H1 (cell line): Measurements from ENCODE around the gene LAT. TPM values are rescaled to one million over a fixed set of nuclear protein-coding genes. Genes with fewer than 3 reads are reported as not detected.
"Not testable (repeated sequence)": the region's sequence is repeated elsewhere in the genome, so short reads cannot be mapped to it uniquely, and the experiment has no call there.

Source experiments
- CTCF ChIA-PET: fragments of 300-600 bp; sonication (Branson Sonifier 250); formaldehyde crosslinking; loops from one replicate; lab custom pipeline; 2021; ENCODE audit not compliant: partially characterized antibody; lab: Charles Lee
- POLR2A ChIA-PET: fragments of 300-600 bp; sonication (Branson Sonifier 250); formaldehyde crosslinking; loops from one replicate; lab custom pipeline; 2021; ENCODE audit warnings: inconsistent platforms; ENCODE audit not compliant: partially characterized antibody; lab: Charles Lee
- DNase-seq, 2 experiments: peaks; one replicate each; pipeline versions ENCODE4 v3.0.0 to v3.0.0-alpha.2; 2010 to 2022; ENCODE audit warnings: low spot score in 2 of 2, low read depth in 1 of 2, mixed read lengths in 1 of 2
- FAIRE-seq: peaks from 2 replicates; lab custom pipeline; 2011; peaks lifted over from hg19 to GRCh38; lab: Jason Lieb, UNC
- H2AFZ ChIP-seq: 2 replicates; pipeline ENCODE4 v1.8.1; 2012; ENCODE audit warnings: low read length, inconsistent platforms
- H2AK5ac ChIP-seq: 2 replicates; pipeline ENCODE4 v1.6.1; 2013; ENCODE audit warnings: low read depth, low read length
- H2BK120ac ChIP-seq: replicated peaks from 2 replicates; pipeline ENCODE3; 2013; ENCODE audit warnings: low read depth, low read length, inconsistent platforms
- H2BK12ac ChIP-seq: 2 replicates; pipeline ENCODE4 v1.6.1; 2013; ENCODE audit warnings: low read depth, low read length
- H2BK15ac ChIP-seq: 2 replicates; pipeline ENCODE4 v1.6.1; 2013; ENCODE audit warnings: low read length
- H2BK20ac ChIP-seq: 2 replicates; pipeline ENCODE4 v1.6.1; 2013; ENCODE audit warnings: low read length
- H2BK5ac ChIP-seq: 2 replicates; pipeline ENCODE4 v1.6.1; 2013; ENCODE audit warnings: low read depth, low read length
- H3K14ac ChIP-seq: 2 replicates; pipeline ENCODE4 v1.6.1; 2013; ENCODE audit warnings: inconsistent platforms; ENCODE audit not compliant: insufficient read length
- H3K18ac ChIP-seq: 2 replicates; pipeline ENCODE4 v1.6.1; 2013; ENCODE audit warnings: low read length; ENCODE audit errors: extremely low read depth
- H3K23ac ChIP-seq: 2 replicates; pipeline ENCODE4 v1.6.1; 2013; ENCODE audit warnings: inconsistent platforms; ENCODE audit not compliant: insufficient read length
- H3K23me2 ChIP-seq: 2 replicates; pipeline ENCODE4 v1.6.1; 2013; ENCODE audit warnings: low read depth, low read length
- H3K27ac ChIP-seq: 2 replicates; pipeline ENCODE4 v1.6.1; 2011; ENCODE audit warnings: low read depth, low read length, inconsistent platforms
- H3K27me3 ChIP-seq, 4 experiments: replicated peaks in 1 of 4; 1 replicate in 1 of 4; 2 replicates in 3 of 4; pipeline versions ENCODE4 v1.6.1 to v1.8.1; 2011 to 2013; ENCODE audit warnings: low read length in 3 of 4, mild to moderate bottlenecking in 3 of 4, inconsistent platforms in 2 of 4, mixed read lengths in 2 of 4, moderate library complexity in 1 of 4; ENCODE audit not compliant: control insufficient read depth in 3 of 4, insufficient read depth in 3 of 4; ENCODE audit errors: extremely low read depth in 1 of 4
- H3K36me3 ChIP-seq, 4 experiments: 2 replicates each; pipeline versions ENCODE4 v1.6.1 to v1.8.1; 2011 to 2013; ENCODE audit warnings: mild to moderate bottlenecking in 4 of 4, low read length in 3 of 4, moderate library complexity in 2 of 4, control low read depth in 1 of 4, inconsistent platforms in 1 of 4; ENCODE audit not compliant: insufficient read depth in 4 of 4, control insufficient read depth in 2 of 4
- H3K4ac ChIP-seq: replicated peaks from 2 replicates; pipeline ENCODE3; 2013; ENCODE audit warnings: low read length, low read depth, mixed read lengths, inconsistent platforms; ENCODE audit not compliant: insufficient read length
- H3K4me1 ChIP-seq, 4 experiments: replicated peaks in 1 of 4; 1 replicate in 1 of 4; 2 replicates in 3 of 4; pipeline versions ENCODE4 v1.6.1 to v1.8.1; 2011 to 2013; ENCODE audit warnings: low read length in 3 of 4, inconsistent platforms in 2 of 4, mixed read lengths in 1 of 4; ENCODE audit not compliant: insufficient read depth in 4 of 4, control insufficient read depth in 3 of 4
- H3K4me2 ChIP-seq, 2 experiments: 2 replicates each; pipeline versions ENCODE4 v1.6.1 to v1.8.1; 2011 to 2013; ENCODE audit warnings: low read depth in 2 of 2, low read length in 2 of 2, control low read depth in 1 of 2, inconsistent platforms in 1 of 2, mild to moderate bottlenecking in 1 of 2; ENCODE audit not compliant: insufficient read depth in 1 of 2
- H3K4me3 ChIP-seq, 4 experiments: fragments of 200-600, 300-600 bp in 1 of 4; sonication (generic), shearing (Covaris generic), sonication (Bioruptor Twin) in 1 of 4; 2 replicates each; pipeline versions ENCODE4 v1.5.1 to v1.8.1; 2011 to 2016; ENCODE audit warnings: low read length in 4 of 4, low read depth in 3 of 4, control low read depth in 2 of 4, inconsistent platforms in 2 of 4, mild to moderate bottlenecking in 2 of 4, mixed read lengths in 1 of 4, moderate library complexity in 1 of 4; ENCODE audit not compliant: insufficient read depth in 2 of 4; ENCODE audit errors: extremely low read depth in 1 of 4
- H3K56ac ChIP-seq: replicated peaks from 2 replicates; pipeline ENCODE3; 2013; ENCODE audit warnings: low read depth, mild to moderate bottlenecking, mixed read lengths, low read length, inconsistent platforms; ENCODE audit not compliant: insufficient read length
- H3K79me1 ChIP-seq: 2 replicates; pipeline ENCODE4 v1.6.1; 2013; ENCODE audit warnings: low read depth, low read length, control low read depth
- H3K79me2 ChIP-seq, 2 experiments: 2 replicates each; pipeline versions ENCODE4 v1.6.1 to v1.8.1; 2012 to 2013; ENCODE audit warnings: low read length in 2 of 2, mild to moderate bottlenecking in 2 of 2, inconsistent platforms in 1 of 2; ENCODE audit not compliant: insufficient read depth in 2 of 2, control insufficient read depth in 1 of 2
- H3K9ac ChIP-seq, 4 experiments: replicated peaks in 1 of 4; 1 replicate in 1 of 4; 2 replicates in 3 of 4; pipeline versions ENCODE4 v1.6.1 to v1.8.1; 2011 to 2013; ENCODE audit warnings: low read depth in 3 of 4, low read length in 3 of 4, control low read depth in 2 of 4, mild to moderate bottlenecking in 2 of 4, moderate library complexity in 2 of 4, inconsistent platforms in 1 of 4; ENCODE audit errors: extremely low read depth in 1 of 4
- H3K9me3 ChIP-seq, 2 experiments: 2 replicates each; pipeline versions ENCODE4 v1.6.1 to v1.8.1; 2012 to 2013; ENCODE audit warnings: mild to moderate bottlenecking in 2 of 2, moderate library complexity in 2 of 2, control low read depth in 1 of 2, inconsistent platforms in 1 of 2, low read depth in 1 of 2, low read length in 1 of 2, mixed read lengths in 1 of 2; ENCODE audit not compliant: insufficient read depth in 2 of 2
- H4K20me1 ChIP-seq, 2 experiments: replicated peaks in 1 of 2; 2 replicates each; pipeline versions ENCODE3 to v1.8.1; 2011 to 2013; ENCODE audit warnings: inconsistent platforms in 2 of 2, low read length in 2 of 2, mild to moderate bottlenecking in 1 of 2; ENCODE audit not compliant: insufficient read depth in 2 of 2, control insufficient read depth in 1 of 2
- H4K5ac ChIP-seq: 2 replicates; pipeline ENCODE4 v1.6.1; 2013; ENCODE audit warnings: low read length, low read depth, mixed read lengths, inconsistent platforms; ENCODE audit not compliant: insufficient read length
- H4K8ac ChIP-seq: 2 replicates; pipeline ENCODE4 v1.8.0; 2013; ENCODE audit warnings: mild to moderate bottlenecking, moderate library complexity, low read length, inconsistent platforms; ENCODE audit not compliant: insufficient read depth; ENCODE audit errors: extremely low read depth
- H4K91ac ChIP-seq: replicated peaks from 2 replicates; pipeline ENCODE3; 2013; ENCODE audit warnings: low read length, mixed read lengths, inconsistent platforms; ENCODE audit not compliant: insufficient read length
- CTBP2 ChIP-seq: IDR thresholded peaks from 2 replicates; pipeline ENCODE4 v1.7.0; 2011; ENCODE audit warnings: borderline replicate concordance, mild to moderate bottlenecking, moderate library complexity, mixed read lengths, low read length; ENCODE audit not compliant: insufficient read depth, insufficient read length
- WGBS, 2 experiments: shearing (Covaris generic) in 1 of 2; methylation state at CpG; one replicate each; pipeline versions ENCODE4 v1.1.6 to v1.1.7; 2013 to 2015; ENCODE audit warnings: low lambda C conversion rate in 2 of 2, mixed read lengths in 2 of 2, inconsistent platforms in 1 of 2, low coverage in 1 of 2, missing lambda C conversion rate in 1 of 2; ENCODE audit not compliant: insufficient replicate concordance in 2 of 2, insufficient coverage in 1 of 2, insufficient read length in 1 of 2; ENCODE audit errors: extremely low coverage in 1 of 2, missing lambda C conversion rate in 1 of 2; 5-methylcytosine and 5-hydroxymethylcytosine counted together
- polyA plus RNA-seq, 7 experiments: library from polyadenylated mRNA; depleted of rRNA in 3 of 7; stranded (reverse) in 5 of 7; unstranded in 2 of 7; fragments of >200 nt in 5 of 7; fragments of 200-250 nt in 2 of 7; gene quantifications; 1 replicate in 5 of 7; 2 replicates in 1 of 7; 4 replicates in 1 of 7; pipeline versions ENCODE4 v1.2.1 to v1.2.3, GENCODE V29; 2011 to 2013; ENCODE audit warnings: missing spikeins in 2 of 7, mixed read lengths in 2 of 7
- total RNA-seq: library from RNA; stranded (reverse); fragmentation: NEBNext Ultra II Directional; extraction: Animal tissue kit (Norgen Biotek cat#: 25700); gene quantifications from 2 replicates; pipeline ENCODE4 v1.2.1, GENCODE V29; 2021

Gene LAT
- total and polyA plus RNA-seq, 2 of the 8 experiments (the other 6 are each of a cell fraction or from before 2014, with no cell fraction given) = 2.7 to 3.4 TPM

DNA sequence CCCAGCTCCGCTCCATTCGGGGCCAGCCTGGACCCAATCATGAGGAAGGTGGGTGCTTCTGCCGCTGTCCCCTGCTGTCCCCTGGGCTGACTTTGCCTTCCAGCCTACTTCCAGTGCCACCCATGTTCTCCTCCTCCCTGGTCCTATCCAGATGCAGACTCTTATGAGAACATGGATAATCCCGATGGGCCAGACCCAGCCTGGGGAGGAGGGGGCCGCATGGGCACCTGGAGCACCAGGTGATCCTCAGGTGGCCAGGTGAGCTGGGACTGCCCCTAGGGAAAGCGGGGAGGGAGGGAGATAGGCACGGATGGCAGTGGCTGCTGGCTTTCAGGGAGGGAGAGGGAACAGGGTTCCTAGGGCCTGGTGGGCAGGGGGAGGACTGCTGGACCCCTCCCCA is 46.1 kb upstream of the LAT start (continued):
- TF ChIP-seq CTBP2 = no peak

DNA sequence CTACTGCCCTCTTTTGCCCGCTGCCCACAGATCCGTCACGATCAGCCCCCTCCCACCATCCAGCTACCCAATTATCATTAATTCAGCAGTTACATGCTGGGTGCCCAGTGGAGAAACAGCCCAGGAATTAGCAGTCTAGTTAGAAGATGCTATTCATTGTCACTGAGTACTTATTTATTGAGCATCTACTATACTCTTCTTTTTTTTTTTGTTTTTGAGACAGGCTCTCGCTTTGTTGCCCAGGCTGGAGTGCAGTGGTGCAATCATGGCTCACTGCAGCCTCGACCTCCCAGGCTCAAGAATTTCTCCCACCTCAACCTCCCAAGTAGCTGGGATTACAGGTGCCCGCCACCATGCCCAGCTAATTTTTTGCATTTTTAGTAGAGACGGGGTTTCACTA is 45.0 kb upstream of the LAT start:
- not testable (repeated sequence) for H3K4me2 ChIP-seq, H3K79me1 ChIP-seq, H4K91ac ChIP-seq, FAIRE-seq, H3K36me3 ChIP-seq, H3K18ac ChIP-seq, H2BK15ac ChIP-seq, H4K8ac ChIP-seq, H3K27me3 ChIP-seq, H2AFZ ChIP-seq, H3K9me3 ChIP-seq, H3K27ac ChIP-seq, H2BK20ac ChIP-seq, H4K20me1 ChIP-seq, H3K4me1 ChIP-seq, H3K4ac ChIP-seq, H3K14ac ChIP-seq, H2BK12ac ChIP-seq, H3K56ac ChIP-seq, DNase-seq, H3K9ac ChIP-seq, H2BK120ac ChIP-seq, H3K79me2 ChIP-seq, H2BK5ac ChIP-seq, H3K4me3 ChIP-seq, H3K23ac ChIP-seq, H2AK5ac ChIP-seq, H4K5ac ChIP-seq, H3K23me2 ChIP-seq
- POLR2A ChIA-PET = interaction anchor here (1.0 kb wide), 2 partner anchors 11 to 116 kb away, joined by 4 read pairs; partner anchors contain the start of gene NFATC2IP
- CTCF ChIA-PET = interaction anchor here (0.6 to 1.2 kb wide), 2 partner anchors 67 to 1470 kb away, joined by 3 read pairs; no protein-coding TSS in a partner anchor
- 92% methylated on average over 7 of the region's 7 CpGs; no CpG with 5 or more reads in 1 of the 2 experiments for WGBS, 2 experiments
